CD1c-positive myeloid dendritic cell (primary cell): ENCODE data around the gene MTTP.

ENCODE experiments used
- DNase-seq: peaks from one replicate; pipeline ENCODE4 v3.0.0-alpha.2; 2016; ENCODE audit errors: extremely low spot score

Gene MTTP

GRCh38 chr4:99642725-99643489 is 68.3 kb downstream of the MTTP start:
- no peak for DNase-seq

- DNase-seq: no peak
These were observed 69.8 kb downstream of the MTTP start for GRCh38 chr4:99644453-99644852.

GRCh38 chr4:99645036-99645435 is 70.4 kb downstream of the MTTP start:
- DNase-seq: no peak

- no peak for DNase-seq
These were observed 71.0 kb downstream of the MTTP start for GRCh38 chr4:99645638-99646037.

- no peak for DNase-seq
These were observed 72.4 kb downstream of the MTTP start for GRCh38 chr4:99647071-99647470.

- DNase-seq: no peak
These were observed 73.7 kb downstream of the MTTP start for GRCh38 chr4:99648321-99648720.

- DNase-seq: no peak
These were observed 74.6 kb downstream of the MTTP start for GRCh38 chr4:99649208-99649607.

- no peak for DNase-seq
These were observed 75.2 kb downstream of the MTTP start for GRCh38 chr4:99649778-99650177.

GRCh38 chr4:99651016-99651769 is 76.6 kb downstream of the MTTP start:
- DNase-seq: no peak

GRCh38 chr4:99651811-99652485 is 77.3 kb downstream of the MTTP start:
- DNase-seq: no peak

- DNase-seq: no peak
These were observed 78.2 kb downstream of the MTTP start for GRCh38 chr4:99652596-99653436.

GRCh38 chr4:99653916-99654315 is 79.3 kb downstream of the MTTP start:
- no peak for DNase-seq

- no peak for DNase-seq
These were observed 79.7 kb downstream of the MTTP start for GRCh38 chr4:99654361-99654761.

- DNase-seq: no peak
These were observed 80.9 kb downstream of the MTTP start for GRCh38 chr4:99655308-99656081.

GRCh38 chr4:99657798-99658197 is 83.2 kb downstream of the MTTP start, which contains the start of gene C4orf54:
TSS of gene C4orf54 (minus strand) at chr4:99657828. CDS start at chr4:99654648, 3,180 bp downstream.
- no peak for DNase-seq

- no peak for DNase-seq
These were observed 84.0 kb downstream of the MTTP start for GRCh38 chr4:99658666-99659065.

GRCh38 chr4:99661907-99662306 is 87.3 kb downstream of the MTTP start:
- DNase-seq: no peak

- no peak for DNase-seq
These were observed 90.1 kb downstream of the MTTP start for GRCh38 chr4:99664716-99665115.

- DNase-seq: no peak
These were observed 91.4 kb downstream of the MTTP start for GRCh38 chr4:99665983-99666382.

GRCh38 chr4:99668472-99668871 is 93.8 kb downstream of the MTTP start:
- no peak for DNase-seq

- no peak for DNase-seq
These were observed 94.5 kb downstream of the MTTP start for GRCh38 chr4:99669084-99669483.
